Neuronal stem cell (in vitro differentiated cells): Measurements from ENCODE around the gene SHC2.

Experiments used
- DNase-seq: peaks from one replicate; pipeline ENCODE4 v3.0.0-alpha.2; 2013; ENCODE audit warnings: low spot score
- H2AFZ ChIP-seq: one replicate; pipeline ENCODE4 v1.6.1; 2013; ENCODE audit warnings: mild to moderate bottlenecking, low read length, inconsistent platforms
- H2AK5ac ChIP-seq: 2 replicates; pipeline ENCODE4 v1.6.1; 2013; ENCODE audit warnings: low read depth, mild to moderate bottlenecking, inconsistent platforms, low read length, moderate library complexity, mixed read lengths
- H2BK120ac ChIP-seq: 2 replicates; pipeline ENCODE4 v1.6.1; 2013; ENCODE audit warnings: low read depth, mild to moderate bottlenecking, inconsistent platforms, low read length, moderate library complexity, mixed read lengths
- H2BK12ac ChIP-seq: one replicate; pipeline ENCODE4 v1.6.1; 2013; ENCODE audit warnings: low read length, inconsistent platforms
- H2BK15ac ChIP-seq: 2 replicates; pipeline ENCODE4 v1.6.1; 2013; ENCODE audit warnings: mild to moderate bottlenecking, low read length, inconsistent platforms, mixed read lengths
- H2BK5ac ChIP-seq: one replicate; pipeline ENCODE4 v1.6.1; 2013; ENCODE audit warnings: inconsistent platforms, mild to moderate bottlenecking, low read length, moderate library complexity
- H3K14ac ChIP-seq: one replicate; pipeline ENCODE4 v1.6.1; 2013; ENCODE audit warnings: low read length, inconsistent platforms
- H3K18ac ChIP-seq: 2 replicates; pipeline ENCODE4 v1.6.1; 2013; ENCODE audit warnings: low read length, inconsistent platforms
- H3K23ac ChIP-seq: 2 replicates; pipeline ENCODE4 v1.6.1; 2013; ENCODE audit warnings: low read depth, mild to moderate bottlenecking, mixed read lengths, low read length, inconsistent platforms; ENCODE audit not compliant: poor library complexity
- H3K27ac ChIP-seq: replicated peaks from 3 replicates; pipeline ENCODE4 v1.5.1; 2013; ENCODE audit warnings: low read length, inconsistent platforms
- H3K27me3 ChIP-seq, 3 experiments: 2 replicates each; pipeline ENCODE4 v1.6.1; 2013; ENCODE audit warnings: low read length in 3 of 3, mild to moderate bottlenecking in 2 of 3, inconsistent platforms in 1 of 3, low read depth in 1 of 3, mixed read lengths in 1 of 3, moderate library complexity in 1 of 3; ENCODE audit not compliant: control insufficient read depth in 3 of 3, insufficient read depth in 3 of 3
- H3K36me3 ChIP-seq, 2 donors: replicated peaks in 1 of 2; 2 replicates each; pipeline ENCODE4 v1.6.1; 2013; ENCODE audit warnings: low read length in 2 of 2; ENCODE audit not compliant: control insufficient read depth in 2 of 2, insufficient read depth in 2 of 2
- H3K4ac ChIP-seq: 2 replicates; pipeline ENCODE4 v1.6.1; 2013; ENCODE audit warnings: inconsistent platforms, mild to moderate bottlenecking, low read length, moderate library complexity
- H3K4me1 ChIP-seq, 2 donors: 1 replicate in 1 of 2; 2 replicates in 1 of 2; pipeline ENCODE4 v1.6.1; 2013; ENCODE audit warnings: low read length in 2 of 2, low read depth in 1 of 2; ENCODE audit not compliant: control insufficient read depth in 2 of 2, insufficient read depth in 1 of 2
- H3K4me2 ChIP-seq: one replicate; pipeline ENCODE4 v1.6.1; 2013; ENCODE audit warnings: mild to moderate bottlenecking, low read length, inconsistent platforms; ENCODE audit not compliant: insufficient read depth, poor library complexity, severe bottlenecking
- H3K4me3 ChIP-seq, 2 donors: 2 replicates each; pipeline ENCODE4 v1.5.1; 2013; ENCODE audit warnings: low read length in 2 of 2, mild to moderate bottlenecking in 2 of 2, inconsistent platforms in 1 of 2, moderate library complexity in 1 of 2
- H3K79me1 ChIP-seq: one replicate; pipeline ENCODE4 v1.6.1; 2013; ENCODE audit warnings: low read depth, mild to moderate bottlenecking, inconsistent platforms, low read length, moderate library complexity
- H3K9ac ChIP-seq: one replicate; pipeline ENCODE4 v1.6.1; 2013; ENCODE audit warnings: mild to moderate bottlenecking, low read depth, low read length, inconsistent platforms; ENCODE audit not compliant: poor library complexity
- H3K9me3 ChIP-seq, 2 donors: replicated peaks in 1 of 2; 2 replicates each; pipeline versions ENCODE3 to v1.6.1; 2013; ENCODE audit warnings: low read length in 2 of 2, mild to moderate bottlenecking in 2 of 2, inconsistent platforms in 1 of 2, low read depth in 1 of 2, mixed read lengths in 1 of 2, moderate library complexity in 1 of 2; ENCODE audit not compliant: control insufficient read depth in 2 of 2, insufficient read depth in 1 of 2
- H4K8ac ChIP-seq: one replicate; pipeline ENCODE4 v1.6.1; 2013; ENCODE audit warnings: low read depth, mild to moderate bottlenecking, inconsistent platforms, low read length, moderate library complexity
- H4K91ac ChIP-seq: one replicate; pipeline ENCODE4 v1.6.1; 2013; ENCODE audit warnings: low read length, low read depth, mild to moderate bottlenecking, inconsistent platforms; ENCODE audit not compliant: poor library complexity
- WGBS, 2 donors: extraction: QIAGEN DNeasy Blood & Tissue Kit; methylation state at CpG; one replicate each; pipeline ENCODE4 v1.1.7; 2013; ENCODE audit warnings: missing lambda C conversion rate in 2 of 2, mixed read lengths in 1 of 2; ENCODE audit not compliant: insufficient read length in 2 of 2, insufficient replicate concordance in 1 of 2; ENCODE audit errors: extremely low coverage in 2 of 2; 5-methylcytosine and 5-hydroxymethylcytosine counted together

SHC2 gene

DNA sequence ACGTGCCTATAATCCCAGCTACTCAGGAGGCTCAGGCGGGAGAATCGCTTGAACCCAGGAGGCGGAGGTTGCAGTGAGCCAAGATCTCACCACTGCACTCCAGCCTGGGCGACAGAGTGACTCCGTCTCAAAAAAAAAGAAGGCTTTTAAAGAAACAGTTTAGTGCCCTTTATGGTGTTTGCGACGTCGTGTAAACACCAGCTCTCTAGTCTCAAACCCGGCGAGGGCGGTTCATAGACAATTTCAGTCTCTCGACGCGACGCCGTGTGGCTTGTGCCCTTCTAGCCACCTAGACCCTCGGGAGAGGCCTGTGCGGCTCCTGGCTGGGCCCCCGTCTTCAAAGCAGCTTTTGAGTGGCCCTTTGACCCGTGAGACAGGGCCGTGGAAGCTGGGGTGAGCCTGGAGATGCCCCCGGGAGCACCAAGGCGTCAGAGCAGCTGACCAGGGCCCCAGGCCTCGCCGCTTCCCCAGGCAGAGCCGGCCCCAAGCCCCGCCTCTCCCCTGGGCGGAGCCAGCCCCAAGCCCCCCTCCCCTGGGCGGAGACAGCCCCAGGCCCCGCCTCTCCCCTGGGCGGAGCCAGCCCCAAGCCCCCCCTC is 30.4 kb upstream of the SHC2 start:
- no peak overlapping the region for H3K4me2 ChIP-seq
- H3K9ac ChIP-seq, result no peak overlapping the region
- no peak overlapping the region for H2BK15ac ChIP-seq
- no peak overlapping the region for H3K4ac ChIP-seq
- peaks cover 0 to 5% (median 0%) of the 10 kb centered on the region in 3 experiments for H3K27me3 ChIP-seq
- no peak overlapping the region for H3K4me3 ChIP-seq
- H3K23ac ChIP-seq, result no peak overlapping the region
- no CpG with 5 or more reads among the region's 32 CpGs for WGBS, 2 donors
- no peaks in the 10 kb centered on the region for H3K36me3 ChIP-seq
- no peak for DNase-seq
- no peak overlapping the region for H2AFZ ChIP-seq
- no peak overlapping the region for H4K91ac ChIP-seq
- H2AK5ac ChIP-seq, result no peak overlapping the region
- no peak overlapping the region for H3K18ac ChIP-seq
- no peak overlapping the region for H2BK120ac ChIP-seq
- peaks cover 3% of the 10 kb centered on the region for H3K79me1 ChIP-seq
- no peak overlapping the region for H2BK12ac ChIP-seq
- H3K9me3 ChIP-seq, result peaks cover 2 to 6% of the 10 kb centered on the region in 2 donors
- no peak overlapping the region for H3K14ac ChIP-seq
- H3K27ac ChIP-seq, result no peak overlapping the region
- peaks cover 3 to 5% of the 10 kb centered on the region in 2 donors for H3K4me1 ChIP-seq
- H4K8ac ChIP-seq, result no peak overlapping the region
- no peak overlapping the region for H2BK5ac ChIP-seq

DNA sequence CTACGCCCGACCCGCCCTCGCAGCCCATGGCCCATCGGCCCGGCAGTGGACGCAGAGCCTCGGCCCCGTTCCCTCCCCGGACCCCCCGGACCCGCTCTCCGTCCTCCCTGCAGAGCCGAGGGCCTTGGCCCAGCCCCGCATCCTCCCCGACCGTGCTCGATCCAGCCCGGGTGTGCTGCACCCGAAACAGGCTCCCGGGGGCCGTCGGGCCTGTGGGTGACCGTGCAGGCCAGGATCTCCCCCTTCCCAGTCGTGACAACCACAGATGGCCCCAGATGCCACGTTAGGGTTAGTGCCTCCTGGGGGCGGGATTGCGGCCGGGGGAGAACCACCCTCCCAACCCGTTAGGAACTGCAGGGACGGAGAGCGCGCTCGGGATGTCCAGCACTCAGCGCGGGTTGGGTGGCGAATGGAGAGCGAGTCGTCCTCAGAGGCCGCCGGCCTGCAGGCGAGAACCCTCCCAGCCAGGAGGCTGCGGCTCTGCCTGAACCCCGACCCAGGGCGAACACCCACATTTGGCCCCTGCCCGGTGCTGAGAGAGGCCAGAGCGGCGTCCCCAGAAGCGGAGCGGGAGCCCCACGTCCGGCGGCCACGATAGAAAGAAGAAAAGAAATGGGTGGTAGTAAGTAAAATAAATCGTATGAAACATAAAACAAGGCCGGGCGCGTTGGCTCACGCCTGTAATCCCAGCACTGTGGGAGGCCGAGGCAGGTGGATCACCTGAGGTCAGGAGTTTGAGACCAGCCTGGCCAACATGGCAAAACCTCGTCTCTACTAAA is 28.8 kb upstream of the SHC2 start:
- peak overlapping the region; percentile 95 for H2AFZ ChIP-seq
- peak overlapping the region; percentile 87 for H2BK120ac ChIP-seq
- H2BK15ac ChIP-seq, result peak overlapping the region; percentile 75
- peaks cover 3% of the 10 kb centered on the region for H3K79me1 ChIP-seq
- H3K4ac ChIP-seq, result peak overlapping the region; percentile 89
- peak overlapping the region; percentile 72 for H4K91ac ChIP-seq
- no peak for DNase-seq
- H3K14ac ChIP-seq, result peak overlapping the region; percentile 99
- WGBS, 2 donors, result no CpG with 5 or more reads among the region's 61 CpGs
- peak overlapping the region; percentile 81 to 91 for H3K4me3 ChIP-seq
- peak overlapping the region; percentile 91 for H3K9ac ChIP-seq
- peak overlapping the region; percentile 93 for H2BK5ac ChIP-seq
- no peaks in the 10 kb centered on the region for H3K27me3 ChIP-seq
- peak overlapping the region; percentile 72 for H3K27ac ChIP-seq
- no peaks in the 10 kb centered on the region for H3K36me3 ChIP-seq
- peak overlapping the region; percentile 97 for H3K18ac ChIP-seq
- H2BK12ac ChIP-seq, result no peak overlapping the region
- H3K9me3 ChIP-seq, result peaks cover 2 to 6% of the 10 kb centered on the region in 2 donors
- peak overlapping the region; percentile 95 for H2AK5ac ChIP-seq
- peaks cover 15 to 18% of the 10 kb centered on the region in 2 donors for H3K4me1 ChIP-seq
- peak overlapping the region; percentile 93 for H3K4me2 ChIP-seq
- H3K23ac ChIP-seq, result peak overlapping the region; percentile 98
- no peak overlapping the region for H4K8ac ChIP-seq

DNA sequence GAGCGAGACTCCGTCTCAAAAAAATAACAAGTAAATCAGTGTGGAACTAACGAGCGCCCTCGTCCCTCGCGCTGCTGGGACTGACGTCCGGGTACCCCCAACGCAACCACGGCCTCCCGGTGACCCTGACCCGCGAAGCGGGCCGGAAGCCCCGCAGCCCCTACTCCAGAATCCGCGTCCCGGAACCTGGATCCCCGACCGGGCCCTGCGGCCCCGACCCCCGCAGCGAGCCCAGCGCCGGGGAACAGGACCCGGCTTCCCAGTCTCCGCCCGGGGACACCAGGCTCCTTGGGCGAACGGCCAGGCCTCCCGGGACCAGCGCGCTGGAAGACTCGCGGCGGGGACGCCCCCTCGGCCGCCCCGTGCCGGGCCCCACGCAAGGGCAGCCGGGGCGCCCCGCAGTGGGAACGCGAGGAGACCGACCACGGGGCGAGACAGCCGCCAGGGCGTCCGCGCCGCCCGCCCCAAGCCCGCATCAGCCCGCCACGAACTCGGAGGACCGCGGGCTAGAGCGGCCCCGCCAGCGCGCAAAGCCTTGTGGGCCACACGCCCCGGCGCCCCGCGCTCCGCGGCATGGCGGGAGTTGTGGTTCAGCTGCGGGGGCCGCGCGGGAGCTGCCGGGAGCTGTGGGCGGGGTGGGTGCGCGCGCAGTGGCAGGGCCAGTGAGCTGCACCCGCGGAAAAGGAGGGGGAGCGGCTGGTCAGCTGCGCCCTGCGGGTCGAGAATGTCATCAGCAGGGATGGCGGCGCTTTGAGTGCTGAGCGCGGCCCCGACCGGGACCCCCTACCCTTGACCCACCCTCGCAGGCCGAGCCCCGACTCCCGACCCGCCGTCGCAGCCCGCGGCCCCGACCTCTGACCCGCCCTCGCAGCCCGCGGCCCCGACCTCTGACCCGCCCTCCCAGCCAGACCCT is 27.9 kb upstream of the SHC2 start:
- H2BK120ac ChIP-seq, result peak overlapping the region; percentile 87
- peak; percentile 92 for DNase-seq
- peaks cover 3% of the 10 kb centered on the region for H3K79me1 ChIP-seq
- H3K27me3 ChIP-seq, result no peaks in the 10 kb centered on the region
- no peaks in the 10 kb centered on the region for H3K36me3 ChIP-seq
- peak overlapping the region; percentile 93 for H3K4me2 ChIP-seq
- H2BK15ac ChIP-seq, result peak overlapping the region; percentile 85
- peak overlapping the region; percentile 95 for H2AK5ac ChIP-seq
- WGBS, 2 donors, result no CpG with 5 or more reads among the region's 114 CpGs
- no peak overlapping the region for H4K91ac ChIP-seq
- peak overlapping the region; percentile 98 for H3K23ac ChIP-seq
- peaks cover 15 to 19% of the 10 kb centered on the region in 2 donors for H3K4me1 ChIP-seq
- H4K8ac ChIP-seq, result no peak overlapping the region
- H3K14ac ChIP-seq, result peak overlapping the region; percentile 99
- peak overlapping the region; percentile 81 to 97 for H3K4me3 ChIP-seq
- no peak overlapping the region for H2BK12ac ChIP-seq
- H2AFZ ChIP-seq, result peak overlapping the region; percentile 95
- H3K9ac ChIP-seq, result peak overlapping the region; percentile 95
- H3K4ac ChIP-seq, result peak overlapping the region; percentile 84
- H3K18ac ChIP-seq, result peak overlapping the region; percentile 99
- H3K9me3 ChIP-seq, result peaks cover 2 to 6% of the 10 kb centered on the region in 2 donors
- peak overlapping the region; percentile 98 for H2BK5ac ChIP-seq
- peak overlapping the region; percentile 90 for H3K27ac ChIP-seq
